WI38 (cell line): ENCODE data around the gene MIB2.
A peak's percentile ranks its signal among the peaks of the same experiment; 100 is the strongest.

Source experiments
- H3K4me3 ChIP-seq: 2 replicates; pipeline ENCODE4 v1.5.1; 2011; ENCODE audit warnings: low read depth, mild to moderate bottlenecking, control low read depth, low read length
- TF ChIP-seq, protein P1 (sequence below): IDR thresholded peaks from 2 replicates; pipeline ENCODE4 v1.5.1; 2012; ENCODE audit warnings: low read depth, mild to moderate bottlenecking, control low read depth, low read length

Gene MIB2

DNA sequence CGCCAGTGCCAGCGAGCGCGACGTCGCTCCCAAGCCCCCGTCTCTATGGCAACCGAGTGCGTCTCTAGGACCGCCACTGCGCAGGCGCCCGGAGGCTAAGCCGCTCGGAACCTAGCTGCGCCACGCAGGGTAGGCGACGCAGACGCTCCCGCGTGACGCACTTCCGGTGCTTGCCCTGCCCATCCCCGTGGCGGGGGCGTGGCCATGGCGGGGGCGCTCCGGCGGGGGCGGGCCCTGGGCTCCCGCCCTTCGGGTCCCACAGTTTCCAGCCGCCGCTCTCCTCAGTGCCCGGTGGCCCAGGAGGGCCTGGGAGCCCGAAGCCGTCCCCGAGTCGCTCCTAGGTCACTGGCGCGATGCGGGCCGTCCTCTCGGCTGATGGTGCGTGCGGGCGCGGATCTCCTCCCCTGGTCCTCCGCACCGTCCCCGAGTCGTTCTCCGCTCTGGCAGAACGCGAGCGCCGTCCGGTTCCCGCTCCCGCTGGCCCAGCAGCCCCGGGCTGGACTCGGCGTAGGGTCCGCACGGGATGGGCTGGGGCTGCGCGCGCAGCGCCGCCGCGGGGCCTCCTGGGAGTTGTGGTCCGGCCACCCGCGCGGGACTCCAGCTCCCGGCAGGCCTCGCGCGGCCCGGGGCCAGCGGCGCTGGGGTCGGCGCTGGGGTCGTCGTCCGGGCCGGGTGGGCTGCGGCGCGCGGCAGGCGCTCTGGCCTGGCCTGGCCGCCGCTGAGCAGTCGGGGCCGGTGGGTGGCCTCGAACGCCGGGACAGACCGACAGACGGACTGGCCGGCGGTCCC is at the start of gene MIB2:
Gene MIB2 (plus strand): TSS at position 245 of the 789 bp plus-strand sequence. CDS start 7,953 bp downstream, outside the sequence.
- TF ChIP-seq, protein P1, sequence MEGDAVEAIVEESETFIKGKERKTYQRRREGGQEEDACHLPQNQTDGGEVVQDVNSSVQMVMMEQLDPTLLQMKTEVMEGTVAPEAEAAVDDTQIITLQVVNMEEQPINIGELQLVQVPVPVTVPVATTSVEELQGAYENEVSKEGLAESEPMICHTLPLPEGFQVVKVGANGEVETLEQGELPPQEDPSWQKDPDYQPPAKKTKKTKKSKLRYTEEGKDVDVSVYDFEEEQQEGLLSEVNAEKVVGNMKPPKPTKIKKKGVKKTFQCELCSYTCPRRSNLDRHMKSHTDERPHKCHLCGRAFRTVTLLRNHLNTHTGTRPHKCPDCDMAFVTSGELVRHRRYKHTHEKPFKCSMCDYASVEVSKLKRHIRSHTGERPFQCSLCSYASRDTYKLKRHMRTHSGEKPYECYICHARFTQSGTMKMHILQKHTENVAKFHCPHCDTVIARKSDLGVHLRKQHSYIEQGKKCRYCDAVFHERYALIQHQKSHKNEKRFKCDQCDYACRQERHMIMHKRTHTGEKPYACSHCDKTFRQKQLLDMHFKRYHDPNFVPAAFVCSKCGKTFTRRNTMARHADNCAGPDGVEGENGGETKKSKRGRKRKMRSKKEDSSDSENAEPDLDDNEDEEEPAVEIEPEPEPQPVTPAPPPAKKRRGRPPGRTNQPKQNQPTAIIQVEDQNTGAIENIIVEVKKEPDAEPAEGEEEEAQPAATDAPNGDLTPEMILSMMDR: no peak
- peak within 1 kb of the TSS; percentile 83 for H3K4me3 ChIP-seq

DNA sequence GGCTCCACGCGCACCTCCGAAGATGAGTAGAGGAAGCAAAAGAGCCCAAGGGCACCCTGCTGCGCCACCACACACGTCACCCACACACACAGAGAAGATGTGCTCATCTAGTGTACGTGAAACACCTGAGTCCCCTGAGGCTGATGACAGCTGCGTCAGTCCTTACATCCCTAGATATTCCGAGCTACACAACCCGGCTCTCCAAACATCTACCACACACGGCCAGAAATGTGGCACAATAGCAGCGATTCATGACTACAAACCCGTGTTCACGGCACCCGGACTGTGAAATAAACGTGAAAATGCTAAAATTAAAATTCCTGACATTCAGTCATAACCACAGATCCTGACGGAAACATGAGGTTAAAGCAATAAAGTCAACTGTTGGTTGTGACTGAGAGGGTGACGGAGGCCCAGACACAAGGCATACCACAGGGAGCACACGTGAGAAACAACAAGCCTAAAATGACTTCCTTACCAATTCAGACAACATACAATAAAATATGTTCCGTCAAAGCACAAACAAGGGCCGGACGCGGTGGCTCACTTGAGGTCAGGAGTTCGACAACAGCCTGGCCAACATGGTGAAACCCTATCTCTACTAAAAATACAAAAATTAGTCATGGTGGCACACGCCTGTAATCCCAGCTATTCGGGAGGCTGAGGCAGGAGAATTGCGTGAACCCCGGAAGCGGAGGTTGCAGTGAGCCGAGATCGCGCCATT is 48.0 kb upstream of the MIB2 start:
- TF ChIP-seq, protein P1: no peak
- H3K4me3 ChIP-seq: no peak overlapping the region

DNA sequence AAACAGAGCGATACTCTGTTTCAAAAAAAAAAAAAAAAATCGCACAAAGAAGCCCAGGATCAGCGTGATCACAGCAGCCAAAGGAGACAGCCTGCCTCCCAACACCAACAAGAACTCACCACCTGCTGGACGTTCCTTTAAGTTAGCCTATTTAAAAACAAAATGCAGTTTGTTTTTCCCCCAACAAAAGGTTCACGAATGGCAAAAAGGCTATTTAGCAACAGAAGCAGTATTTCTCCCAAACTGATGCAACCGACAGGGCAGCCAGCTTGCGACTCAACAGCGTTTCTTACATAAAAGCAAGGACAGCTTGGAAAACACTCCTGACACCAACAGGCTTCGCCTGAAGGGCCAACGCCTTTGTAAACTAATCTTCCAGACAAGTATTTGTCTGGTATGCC is 47.4 kb upstream of the MIB2 start:
- TF ChIP-seq, protein P1: no peak
- H3K4me3 ChIP-seq: no peak overlapping the region

DNA sequence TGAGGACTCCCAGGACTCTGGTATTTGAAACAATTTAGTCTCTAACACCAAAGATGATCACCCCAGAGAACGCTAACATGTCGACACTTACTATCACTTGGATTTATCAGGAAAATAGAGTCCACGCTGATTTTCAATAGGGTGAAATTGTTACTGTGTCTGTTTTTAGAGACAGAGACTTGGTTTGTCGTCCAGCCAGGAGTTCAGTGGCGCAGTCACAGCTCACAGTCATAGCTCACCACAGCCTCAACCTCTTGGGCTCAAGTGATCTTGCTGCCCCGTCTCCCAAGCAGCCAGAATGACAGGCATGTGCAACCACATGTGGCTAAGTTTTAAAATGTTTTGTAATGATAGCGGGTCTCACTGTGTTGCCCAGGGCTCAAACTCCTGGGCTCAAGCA is 46.0 kb upstream of the MIB2 start:
- no peak overlapping the region for H3K4me3 ChIP-seq

DNA sequence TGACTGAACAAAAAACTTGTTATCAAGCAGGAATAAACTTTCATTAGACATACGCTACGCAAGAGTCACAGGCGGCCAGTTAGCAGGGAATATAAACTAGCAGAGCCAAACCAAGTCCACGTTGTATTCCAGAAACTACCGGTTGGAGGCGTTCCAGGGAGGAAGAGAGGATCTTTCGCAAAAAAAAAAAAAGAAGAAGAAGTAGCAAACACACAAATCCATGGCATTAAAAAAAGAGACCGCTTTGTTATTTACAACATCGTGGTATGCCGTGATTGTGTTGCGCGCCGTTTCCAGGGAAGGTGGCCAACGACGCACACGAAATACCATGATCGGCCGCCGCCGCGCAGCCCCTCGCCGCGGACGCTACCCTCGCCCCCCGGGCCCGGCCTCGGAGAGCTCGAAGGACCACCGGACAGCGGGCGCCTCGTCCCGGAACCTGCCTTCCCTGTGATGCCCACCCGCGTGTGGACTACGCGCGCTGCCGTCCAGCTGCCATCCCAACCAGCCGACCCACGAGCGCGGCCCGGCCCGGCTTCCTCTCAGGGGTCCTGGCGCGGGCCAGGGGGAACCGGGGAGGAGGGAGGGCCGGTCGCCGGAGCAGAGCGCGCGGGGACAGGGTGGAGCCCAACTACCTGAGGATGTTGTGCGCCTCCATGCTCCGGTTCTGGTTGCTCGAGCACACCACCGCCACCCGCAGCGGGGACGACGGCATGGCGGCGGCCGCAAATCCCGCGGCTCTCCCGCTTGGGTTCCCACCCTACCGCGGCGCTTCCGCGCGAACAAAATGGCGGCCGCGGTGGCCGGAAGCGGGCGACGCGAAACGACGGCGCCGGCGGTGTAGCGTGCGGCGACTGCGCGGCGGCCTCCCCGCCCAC is 41.2 kb upstream of the MIB2 start:
- TF ChIP-seq, protein P1: no peak
- peak overlapping the region; percentile 95 for H3K4me3 ChIP-seq

More for the DNA sequence above, 46.0 kb upstream of the MIB2 start:
- TF ChIP-seq, protein P1: no peak

DNA sequence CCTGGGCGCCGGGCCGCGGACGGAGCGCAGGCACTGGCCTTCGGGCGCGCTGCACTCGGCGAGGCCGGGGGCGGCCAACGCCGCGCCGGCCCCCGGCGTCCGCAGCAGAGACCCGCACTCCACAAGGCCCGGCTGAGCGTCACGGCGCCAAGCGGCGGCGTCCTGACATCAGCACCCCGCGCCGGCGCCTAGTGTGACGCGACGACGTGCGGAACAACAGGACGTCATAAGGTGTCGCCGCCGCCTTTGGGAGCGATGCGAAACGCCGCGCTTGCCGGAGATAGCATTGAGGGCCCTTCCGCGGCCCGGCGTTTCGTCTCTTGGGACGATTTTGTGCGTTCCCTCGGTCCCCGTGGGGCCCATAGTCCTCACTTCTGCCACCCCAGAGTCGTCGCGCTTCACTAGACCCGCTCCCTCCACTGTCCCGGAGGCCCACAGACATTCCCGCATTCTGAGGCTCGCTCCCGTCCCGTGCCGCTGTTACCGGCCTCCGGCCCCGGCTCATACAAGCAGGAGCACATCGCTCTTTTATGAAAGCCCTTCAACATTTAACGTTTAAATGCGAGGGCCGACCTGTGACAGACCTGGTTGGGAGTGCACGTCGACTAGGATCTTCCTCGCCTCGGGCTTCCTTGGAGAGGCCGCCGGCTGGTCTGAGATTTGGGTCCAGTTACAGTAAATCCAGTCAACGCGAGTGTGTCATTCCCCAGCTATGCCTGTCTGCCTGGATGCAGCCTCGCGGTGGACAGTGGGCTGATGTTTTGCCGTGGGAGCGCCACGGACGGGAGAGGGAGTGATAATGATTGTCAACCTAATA is 40.4 kb upstream of the MIB2 start, which contains the start of gene SSU72:
Gene SSU72 (minus strand): TSS at position 143 of the 817 bp plus-strand sequence. CDS start 306 bp downstream, outside the sequence.
- H3K4me3 ChIP-seq: peak within 1 kb of the TSS; percentile 95
- TF ChIP-seq, protein P1: no peak
